SJSA1 (cell line): ENCODE results near the gene ACSL1. TPM values are rescaled to one million over a fixed set of nuclear protein-coding genes. Genes with fewer than 3 reads are reported as not detected.

Experiments used
- DNase-seq, 2 experiments: peaks; one replicate each; pipeline ENCODE4 v3.0.0-alpha.2; 2015 to 2020; ENCODE audit warnings: low spot score in 2 of 2, low read depth in 1 of 2
- H3K27ac ChIP-seq: fragments of 250-450 bp; sonication (Bioruptor Pico); 2 replicates; pipeline ENCODE4 v1.5.1; 2020; ENCODE audit warnings: mild to moderate bottlenecking, moderate library complexity
- H3K27me3 ChIP-seq: fragments of 250-450 bp; sonication (Bioruptor Pico); replicated peaks from 2 replicates; pipeline ENCODE4 v1.5.1; 2020; ENCODE audit warnings: mild to moderate bottlenecking, moderate library complexity
- H3K36me3 ChIP-seq: fragments of 250-450 bp; sonication (Bioruptor Pico); 2 replicates; pipeline ENCODE4 v1.5.1; 2020; ENCODE audit warnings: mild to moderate bottlenecking
- H3K4me1 ChIP-seq: fragments of 250-450 bp; sonication (Bioruptor Pico); replicated peaks from 2 replicates; pipeline ENCODE4 v1.6.1; 2021; ENCODE audit warnings: mild to moderate bottlenecking
- H3K4me3 ChIP-seq: fragments of 250-450 bp; sonication (Bioruptor Pico); 2 replicates; pipeline ENCODE4 v1.5.1; 2020; ENCODE audit warnings: mild to moderate bottlenecking
- H3K9me3 ChIP-seq: fragments of 250-450 bp; sonication (Bioruptor Pico); replicated peaks from 2 replicates; pipeline ENCODE4 v1.5.1; 2020; ENCODE audit warnings: mild to moderate bottlenecking
- total RNA-seq: library from RNA; depleted of rRNA; stranded (reverse); fragments of >200 nt; shearing (Covaris generic); gene quantifications from 2 replicates; pipeline ENCODE4 v1.2.3, GENCODE V29; 2014; rRNA removed

ACSL1 gene
- total RNA-seq, 1 experiment from 2014 or later = 33.7 TPM

GRCh38 chr4:184713887-184714286, 111.9 kb downstream of the ACSL1 start:
- no peak for DNase-seq
- Histone ChIP-seq H3K27ac (no peak overlapping the region), H3K4me1 (no peaks in the 10 kb centered on the region)

GRCh38 chr4:184712322-184712721, 113.4 kb downstream of the ACSL1 start:
- Histone ChIP-seq H3K9me3 (no peaks in the 10 kb centered on the region; the same call in 1 of the 2 replicates), H3K27me3 (no peaks in the 10 kb centered on the region), H3K4me1 (no peaks in the 10 kb centered on the region), H3K4me3 (no peak overlapping the region), H3K36me3 (peaks cover 78% of the 10 kb centered on the region), H3K27ac (no peak overlapping the region)
- DNase-seq = no peak

More at GRCh38 chr4:184713887-184714286, 111.9 kb downstream of the ACSL1 start:
- H3K4me3 ChIP-seq = no peak overlapping the region
- no peaks in the 10 kb centered on the region for H3K27me3 ChIP-seq
- no peaks in the 10 kb centered on the region; the same call in 1 of the 2 replicates for H3K9me3 ChIP-seq
- peaks cover 82% of the 10 kb centered on the region for H3K36me3 ChIP-seq

DNA sequence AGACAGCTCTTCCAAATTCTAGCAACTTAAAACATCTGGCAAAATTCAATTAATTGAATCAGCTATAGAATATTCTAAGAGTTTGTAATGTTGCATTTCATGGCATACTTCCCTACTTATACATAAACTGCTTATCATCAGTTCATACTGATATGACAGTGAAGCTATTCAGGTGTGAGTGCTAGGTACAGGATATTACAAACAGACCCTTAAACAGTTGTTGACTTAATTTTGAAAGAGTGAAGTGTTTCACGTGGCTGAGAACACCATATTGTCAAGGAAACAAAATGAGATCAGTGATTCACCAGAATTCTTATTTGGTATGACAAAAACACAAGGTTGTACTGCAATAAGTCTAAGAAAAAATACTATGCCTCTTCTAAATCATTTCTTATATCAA, 119.3 kb downstream of the ACSL1 start:
- no peak overlapping the region for H3K27ac ChIP-seq
- no peaks in the 10 kb centered on the region for H3K27me3 ChIP-seq
- no peaks in the 10 kb centered on the region; the same call in 1 of the 2 replicates for H3K9me3 ChIP-seq
- H3K4me1 ChIP-seq = no peaks in the 10 kb centered on the region
- no peak for DNase-seq
- peaks cover 88% of the 10 kb centered on the region for H3K36me3 ChIP-seq
- no peak overlapping the region for H3K4me3 ChIP-seq

DNA sequence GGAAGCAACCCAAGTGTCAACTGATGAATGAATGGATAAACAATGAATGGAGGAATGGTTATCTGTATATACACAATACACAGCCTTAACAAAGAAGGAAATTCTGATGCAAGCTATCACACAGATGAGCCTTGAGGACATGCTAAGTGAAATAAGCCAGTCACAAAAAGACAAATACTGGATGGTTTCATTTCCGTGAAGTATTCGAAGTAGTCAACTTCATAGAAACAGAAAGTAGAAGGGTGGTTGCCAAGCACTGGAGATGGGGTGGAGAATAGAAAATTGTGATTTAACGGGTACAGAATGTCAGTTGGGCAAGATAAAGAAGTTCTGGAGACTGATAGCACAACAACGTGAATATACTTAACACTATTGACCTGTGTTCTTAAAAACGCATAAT, 120.1 kb downstream of the ACSL1 start:
- DNase-seq = no peak
- peaks cover 88% of the 10 kb centered on the region for H3K36me3 ChIP-seq
- no peak overlapping the region for H3K27ac ChIP-seq
- no peak overlapping the region for H3K4me3 ChIP-seq
- H3K9me3 ChIP-seq = no peaks in the 10 kb centered on the region; the same call in 1 of the 2 replicates
- H3K27me3 ChIP-seq = no peaks in the 10 kb centered on the region
- H3K4me1 ChIP-seq = no peaks in the 10 kb centered on the region

Other genes starting within 250 kb of the ACSL1 start
- 46.5 and 58.6 TPM in 2 replicates for gene CASP3, start 176.5 kb downstream of the ACSL1 start, total RNA-seq
- gene PRIMPOL, start 176.2 kb downstream of the ACSL1 start, total RNA-seq = 23.3 and 27.4 TPM in 2 replicates
- 106 and 111 TPM in 2 replicates for gene CENPU, start 91.9 kb downstream of the ACSL1 start, total RNA-seq
- not detected in 2 replicates for gene HELT, start 192.5 kb upstream of the ACSL1 start, total RNA-seq